ENCODE results near the gene EPC1. TPM values are rescaled to one million over a fixed set of nuclear protein-coding genes. Genes with fewer than 3 reads are reported as not detected.

Gene EPC1
- total RNA-seq, 1 donor from 2014 or later, result 51.0 TPM

- no peaks in the 10 kb centered on the region for H3K4me1 Mint-ChIP-seq (ENCODE audit: low read depth, unreplicated experiment)
- no peaks in the 10 kb centered on the region for H3K9me3 Mint-ChIP-seq (ENCODE audit: unreplicated experiment)
- H3K27me3 Mint-ChIP-seq (ENCODE audit: unreplicated experiment), result no peaks in the 10 kb centered on the region
- TF ChIP-seq, protein P1, sequence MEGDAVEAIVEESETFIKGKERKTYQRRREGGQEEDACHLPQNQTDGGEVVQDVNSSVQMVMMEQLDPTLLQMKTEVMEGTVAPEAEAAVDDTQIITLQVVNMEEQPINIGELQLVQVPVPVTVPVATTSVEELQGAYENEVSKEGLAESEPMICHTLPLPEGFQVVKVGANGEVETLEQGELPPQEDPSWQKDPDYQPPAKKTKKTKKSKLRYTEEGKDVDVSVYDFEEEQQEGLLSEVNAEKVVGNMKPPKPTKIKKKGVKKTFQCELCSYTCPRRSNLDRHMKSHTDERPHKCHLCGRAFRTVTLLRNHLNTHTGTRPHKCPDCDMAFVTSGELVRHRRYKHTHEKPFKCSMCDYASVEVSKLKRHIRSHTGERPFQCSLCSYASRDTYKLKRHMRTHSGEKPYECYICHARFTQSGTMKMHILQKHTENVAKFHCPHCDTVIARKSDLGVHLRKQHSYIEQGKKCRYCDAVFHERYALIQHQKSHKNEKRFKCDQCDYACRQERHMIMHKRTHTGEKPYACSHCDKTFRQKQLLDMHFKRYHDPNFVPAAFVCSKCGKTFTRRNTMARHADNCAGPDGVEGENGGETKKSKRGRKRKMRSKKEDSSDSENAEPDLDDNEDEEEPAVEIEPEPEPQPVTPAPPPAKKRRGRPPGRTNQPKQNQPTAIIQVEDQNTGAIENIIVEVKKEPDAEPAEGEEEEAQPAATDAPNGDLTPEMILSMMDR (IDR thresholded peaks at IDR 0.05; ENCODE audit: partially characterized antibody, unreplicated experiment), result no peak
- DNase-seq, result no peak
- no peak overlapping the region for H3K27ac Mint-ChIP-seq (ENCODE audit: unreplicated experiment)
- peaks cover 1% of the 10 kb centered on the region for H3K36me3 Mint-ChIP-seq (ENCODE audit: unreplicated experiment)
- H3K4me3 Mint-ChIP-seq (ENCODE audit: unreplicated experiment), result no peak overlapping the region
These were observed 32.5 kb upstream of the EPC1 start for GRCh38 chr10:32379318-32379949.

DNA sequence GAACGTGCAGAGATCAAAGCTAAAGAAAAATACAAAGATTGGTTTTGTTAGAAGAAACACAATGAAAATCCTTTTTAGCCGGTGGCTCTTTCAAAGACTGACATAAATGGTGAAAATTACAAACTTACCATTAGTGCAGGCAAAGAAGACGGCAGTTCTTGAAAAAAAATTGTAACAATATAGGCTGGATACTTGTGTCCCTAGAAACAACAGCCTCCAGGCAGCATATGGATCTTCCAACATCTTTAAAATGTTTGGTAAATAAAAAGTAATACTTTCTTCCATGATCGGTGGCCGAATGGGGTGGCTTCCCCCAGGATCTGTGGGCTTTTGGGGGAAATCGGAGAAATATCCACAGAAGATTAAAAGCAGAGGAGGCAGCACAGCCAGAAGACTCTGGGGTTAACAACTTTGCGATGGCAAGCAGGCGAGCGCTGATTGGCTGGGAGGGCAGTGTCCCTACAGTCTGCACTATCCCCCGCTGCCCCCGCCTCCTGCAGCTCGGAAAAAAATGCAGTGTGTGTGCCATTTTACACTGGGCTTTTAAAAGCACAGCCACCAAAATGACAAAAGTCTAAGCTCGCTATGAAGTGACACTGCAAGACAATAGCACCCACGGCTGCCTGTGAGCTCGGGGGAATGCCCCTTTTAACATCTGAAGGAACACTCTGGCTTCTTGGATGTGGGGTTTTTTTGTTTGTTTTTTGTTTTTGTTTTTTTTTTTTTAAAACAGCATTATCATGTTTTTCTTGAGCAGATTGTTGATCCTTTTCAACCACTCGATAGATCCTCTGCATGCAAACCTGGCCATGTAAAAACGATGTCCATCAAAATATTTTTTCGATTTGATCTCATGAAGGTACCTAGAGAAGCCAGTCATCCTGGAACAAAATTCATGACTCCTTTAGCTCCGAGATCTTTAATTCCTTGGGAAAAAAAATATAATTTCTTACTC lies 31.7 kb upstream of the EPC1 start:
- TF ChIP-seq, protein P1 (IDR thresholded peaks at IDR 0.05; ENCODE audit: partially characterized antibody, unreplicated experiment), result no peak
- no peaks in the 10 kb centered on the region for H3K9me3 Mint-ChIP-seq (ENCODE audit: unreplicated experiment)
- no peak overlapping the region for H3K4me3 Mint-ChIP-seq (ENCODE audit: unreplicated experiment)
- peak; percentile 92 for DNase-seq
- H3K27ac Mint-ChIP-seq (ENCODE audit: unreplicated experiment), result no peak overlapping the region
- no peaks in the 10 kb centered on the region for H3K4me1 Mint-ChIP-seq (ENCODE audit: low read depth, unreplicated experiment)
- H3K36me3 Mint-ChIP-seq (ENCODE audit: unreplicated experiment), result peaks cover 4% of the 10 kb centered on the region
- no peaks in the 10 kb centered on the region for H3K27me3 Mint-ChIP-seq (ENCODE audit: unreplicated experiment)

DNA sequence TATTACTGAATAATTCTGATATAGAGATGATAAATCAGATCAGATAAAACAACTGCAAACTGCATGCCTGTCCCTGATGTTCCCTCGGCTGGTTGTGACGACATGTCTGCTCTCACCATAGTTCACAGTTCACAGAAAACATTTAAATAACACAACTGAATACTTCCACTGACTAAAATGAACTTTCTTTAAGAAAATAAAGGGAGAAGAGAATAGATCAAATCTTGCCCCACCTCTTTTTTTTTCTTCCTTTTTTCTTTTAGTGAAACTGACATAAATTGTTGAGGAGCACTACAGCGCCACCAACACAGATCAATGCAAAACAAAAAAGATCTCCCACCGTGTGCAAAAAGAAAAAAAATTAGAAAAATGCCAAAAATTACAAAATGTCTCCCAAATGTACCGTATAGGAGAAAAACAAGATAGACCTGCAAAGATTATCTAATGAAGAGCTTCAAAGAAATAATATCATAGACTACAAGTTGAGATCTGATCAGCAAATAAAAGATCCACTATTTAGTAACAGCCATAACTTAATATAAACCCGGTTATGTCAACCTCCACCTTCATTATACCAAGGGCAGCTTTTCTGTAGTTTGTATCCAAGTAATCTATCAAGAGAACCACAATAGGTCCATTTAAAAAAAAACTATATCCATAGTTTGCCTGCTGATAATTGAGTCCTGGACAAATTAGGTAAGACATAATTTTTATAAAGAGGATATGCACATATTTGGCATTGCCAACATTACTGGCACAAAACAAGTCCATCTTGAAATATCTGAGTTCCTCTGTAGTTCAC lies 30.7 kb upstream of the EPC1 start:
- H3K9me3 Mint-ChIP-seq (ENCODE audit: unreplicated experiment), result no peaks in the 10 kb centered on the region
- H3K4me3 Mint-ChIP-seq (ENCODE audit: unreplicated experiment), result no peak overlapping the region
- no peaks in the 10 kb centered on the region for H3K4me1 Mint-ChIP-seq (ENCODE audit: low read depth, unreplicated experiment)
- TF ChIP-seq, protein P1 (IDR thresholded peaks at IDR 0.05; ENCODE audit: partially characterized antibody, unreplicated experiment), result no peak
- no peak overlapping the region for H3K27ac Mint-ChIP-seq (ENCODE audit: unreplicated experiment)
- DNase-seq, result no peak
- no peaks in the 10 kb centered on the region for H3K27me3 Mint-ChIP-seq (ENCODE audit: unreplicated experiment)
- H3K36me3 Mint-ChIP-seq (ENCODE audit: unreplicated experiment), result peaks cover 4% of the 10 kb centered on the region

- H3K27me3 Mint-ChIP-seq (ENCODE audit: unreplicated experiment), result no peaks in the 10 kb centered on the region
- H3K27ac Mint-ChIP-seq (ENCODE audit: unreplicated experiment), result peak overlapping the region; percentile 97
- peaks cover 4% of the 10 kb centered on the region for H3K36me3 Mint-ChIP-seq (ENCODE audit: unreplicated experiment)
- no peaks in the 10 kb centered on the region for H3K4me1 Mint-ChIP-seq (ENCODE audit: low read depth, unreplicated experiment)
- H3K9me3 Mint-ChIP-seq (ENCODE audit: unreplicated experiment), result no peaks in the 10 kb centered on the region
- TF ChIP-seq, protein P1 (IDR thresholded peaks at IDR 0.05; ENCODE audit: partially characterized antibody, unreplicated experiment), result no peak
- peak overlapping the region; percentile 94 for H3K4me3 Mint-ChIP-seq (ENCODE audit: unreplicated experiment)
- no peak for DNase-seq
These were observed 29.8 kb upstream of the EPC1 start for GRCh38 chr10:32376771-32377170.
